ENCODE results near the gene THAP7. TPM values are rescaled to one million over a fixed set of nuclear protein-coding genes. Genes with fewer than 3 reads are reported as not detected.

The THAP7 gene
- total and polyA plus RNA-seq, 2 donors from 2014 or later: 25.5 to 44.1 TPM

DNA sequence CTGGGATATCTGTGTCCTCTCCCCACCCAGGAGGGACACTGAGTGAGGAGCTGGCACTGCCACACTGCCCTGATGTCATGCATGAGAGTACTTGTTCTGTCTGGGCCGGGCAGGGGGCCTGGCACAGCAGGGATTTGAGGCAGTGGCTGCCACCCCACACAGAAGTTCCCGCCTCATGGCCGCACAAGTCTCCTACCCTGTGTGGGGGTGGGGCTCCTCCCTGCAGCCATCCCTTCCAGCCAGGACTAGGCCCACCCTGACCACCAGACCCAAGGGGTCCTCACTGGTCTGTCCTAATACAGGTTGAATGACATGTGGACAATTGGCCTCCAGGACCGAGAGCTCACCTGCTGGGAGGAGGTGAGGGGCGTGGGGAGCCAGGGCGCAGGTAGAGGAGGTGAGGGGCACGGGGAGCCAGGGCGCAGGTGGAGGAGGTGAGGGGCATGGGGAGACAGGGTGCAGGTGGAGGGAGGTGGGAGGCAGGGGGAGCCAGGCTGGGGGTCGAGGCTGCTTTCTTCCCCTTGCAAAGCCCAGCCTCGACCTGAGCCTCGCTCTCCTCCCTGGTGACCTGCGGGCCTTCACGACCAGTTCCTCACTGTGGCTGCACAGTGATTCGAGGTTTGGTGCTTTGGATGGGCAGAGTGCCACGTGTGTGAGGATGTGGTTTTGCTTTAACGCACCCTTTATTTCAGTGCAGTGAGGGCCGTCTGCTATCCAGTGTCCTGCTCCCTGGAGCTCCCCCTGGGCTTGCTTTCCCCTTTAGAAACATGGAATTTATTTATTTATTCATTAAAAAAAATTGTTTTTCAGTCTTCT lies 12.4 kb downstream of the THAP7 start:
- peaks cover 0 to 12% (median 5%) of the 10 kb centered on the region in 3 donors for H3K36me3 ChIP-seq (ENCODE audit: control insufficient read depth in 2 of 3, insufficient read depth in 3 of 3, low read length in 3 of 3)
- intact Hi-C loops (cut with DNase I): no loop called here

DNA sequence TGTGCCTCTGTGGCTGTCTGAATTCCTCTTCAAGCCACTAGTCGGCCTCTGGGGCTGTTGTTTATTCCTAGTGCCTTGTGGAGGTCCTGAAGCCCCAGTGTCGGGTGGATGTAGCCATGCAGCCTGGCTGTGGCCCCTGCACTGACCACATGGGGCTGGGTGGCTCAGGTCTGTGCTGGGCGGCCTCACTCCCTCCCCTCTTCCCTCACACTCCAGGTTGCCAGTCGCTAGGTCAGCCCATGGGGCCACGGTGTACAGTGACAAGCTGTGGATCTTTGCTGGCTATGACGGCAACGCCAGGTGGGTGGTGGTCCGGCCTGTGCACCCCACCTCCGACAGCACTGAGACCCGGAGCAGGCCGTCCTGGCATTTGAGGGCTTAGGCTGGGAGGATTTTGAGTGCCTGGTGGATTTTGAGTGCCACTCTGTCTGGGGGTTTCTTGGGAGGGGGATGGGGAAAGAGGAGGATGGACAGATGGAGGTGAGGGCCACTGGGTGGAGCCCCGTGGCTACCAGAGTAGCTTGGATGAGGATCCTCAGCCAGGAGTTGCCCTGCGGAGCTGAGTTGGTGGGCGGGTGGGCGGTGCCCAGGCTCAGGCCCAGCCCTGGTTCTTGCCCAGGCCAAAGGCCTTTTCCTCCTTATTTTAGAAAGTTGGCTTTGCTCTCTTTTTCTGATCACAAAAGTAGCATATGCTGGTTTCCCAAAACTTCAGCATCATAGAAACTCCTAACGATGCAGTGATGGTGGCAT lies 13.2 kb downstream of the THAP7 start:
- H3K9ac ChIP-seq (ENCODE audit: low read length in 3 of 3): no peak overlapping the region
- intact Hi-C loops (cut with DNase I): no loop called here
- H3K36me3 ChIP-seq (ENCODE audit: control insufficient read depth in 2 of 3, insufficient read depth in 3 of 3, low read length in 3 of 3): peaks cover 0 to 16% (median 5%) of the 10 kb centered on the region in 3 donors
- H3K4me3 ChIP-seq (ENCODE audit: low read length in 3 of 3): no peak overlapping the region
- no peak for FAIRE-seq
- H3K4me1 ChIP-seq (ENCODE audit: control insufficient read depth in 2 of 3, insufficient read depth in 2 of 3, low read depth in 1 of 3, low read length in 3 of 3): no peaks in the 10 kb centered on the region
- H3K27me3 ChIP-seq (ENCODE audit: control insufficient read depth, insufficient read depth, low read length): no peaks in the 10 kb centered on the region
- no peak overlapping the region for H3K27ac ChIP-seq (ENCODE audit: low read depth in 2 of 2, low read length in 2 of 2)
- DNase-seq: peak in 1 of 5 donors; percentile 65
- TF ChIP-seq, protein P1, sequence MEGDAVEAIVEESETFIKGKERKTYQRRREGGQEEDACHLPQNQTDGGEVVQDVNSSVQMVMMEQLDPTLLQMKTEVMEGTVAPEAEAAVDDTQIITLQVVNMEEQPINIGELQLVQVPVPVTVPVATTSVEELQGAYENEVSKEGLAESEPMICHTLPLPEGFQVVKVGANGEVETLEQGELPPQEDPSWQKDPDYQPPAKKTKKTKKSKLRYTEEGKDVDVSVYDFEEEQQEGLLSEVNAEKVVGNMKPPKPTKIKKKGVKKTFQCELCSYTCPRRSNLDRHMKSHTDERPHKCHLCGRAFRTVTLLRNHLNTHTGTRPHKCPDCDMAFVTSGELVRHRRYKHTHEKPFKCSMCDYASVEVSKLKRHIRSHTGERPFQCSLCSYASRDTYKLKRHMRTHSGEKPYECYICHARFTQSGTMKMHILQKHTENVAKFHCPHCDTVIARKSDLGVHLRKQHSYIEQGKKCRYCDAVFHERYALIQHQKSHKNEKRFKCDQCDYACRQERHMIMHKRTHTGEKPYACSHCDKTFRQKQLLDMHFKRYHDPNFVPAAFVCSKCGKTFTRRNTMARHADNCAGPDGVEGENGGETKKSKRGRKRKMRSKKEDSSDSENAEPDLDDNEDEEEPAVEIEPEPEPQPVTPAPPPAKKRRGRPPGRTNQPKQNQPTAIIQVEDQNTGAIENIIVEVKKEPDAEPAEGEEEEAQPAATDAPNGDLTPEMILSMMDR (IDR thresholded peaks at IDR 0.05; ENCODE audit: borderline replicate concordance, extremely low read depth, insufficient read depth): no peak
- H3K9me3 ChIP-seq (ENCODE audit: control insufficient read depth in 2 of 3, insufficient read depth in 1 of 3, low read length in 3 of 3): no peaks in the 10 kb centered on the region

More for the DNA sequence above, 12.4 kb downstream of the THAP7 start:
- H3K4me3 ChIP-seq (ENCODE audit: low read length in 3 of 3): no peak overlapping the region
- FAIRE-seq (no peak), DNase-seq (peak in 1 of 5 donors; percentile 55)
- no peak overlapping the region for H3K27ac ChIP-seq (ENCODE audit: low read depth in 2 of 2, low read length in 2 of 2)
- H3K9me3 ChIP-seq (ENCODE audit: control insufficient read depth in 2 of 3, insufficient read depth in 1 of 3, low read length in 3 of 3): no peaks in the 10 kb centered on the region
- no peaks in the 10 kb centered on the region for H3K4me1 ChIP-seq (ENCODE audit: control insufficient read depth in 2 of 3, insufficient read depth in 2 of 3, low read depth in 1 of 3, low read length in 3 of 3)
- no peaks in the 10 kb centered on the region for H3K27me3 ChIP-seq (ENCODE audit: control insufficient read depth, insufficient read depth, low read length)
- TF ChIP-seq, protein P1 (IDR thresholded peaks at IDR 0.05; ENCODE audit: borderline replicate concordance, extremely low read depth, insufficient read depth): no peak
- H3K9ac ChIP-seq (ENCODE audit: low read length in 3 of 3): no peak overlapping the region

DNA sequence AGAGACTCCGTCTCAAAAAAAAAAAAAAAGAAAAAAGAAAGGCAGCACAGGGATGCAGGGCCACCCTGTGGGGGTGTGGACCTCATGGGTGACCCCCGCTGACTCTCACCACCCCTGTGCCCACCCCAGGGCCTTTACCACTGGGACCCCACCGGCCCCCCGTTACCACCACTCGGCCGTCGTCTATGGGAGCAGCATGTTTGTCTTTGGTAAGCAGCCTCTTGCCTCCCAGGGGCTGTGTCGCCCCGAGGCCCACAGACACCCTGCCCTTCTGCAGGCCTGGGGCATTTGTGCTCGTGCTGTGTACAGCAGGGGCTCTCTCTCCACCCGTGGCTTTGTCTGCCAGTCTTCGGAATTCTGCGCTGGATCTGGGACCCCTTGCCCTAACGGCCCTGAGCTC lies 14.5 kb downstream of the THAP7 start:
- peak in 1 of 5 donors; percentile 66 for DNase-seq
- Histone ChIP-seq H3K36me3 (ENCODE audit: control insufficient read depth in 2 of 3, insufficient read depth in 3 of 3, low read length in 3 of 3) (peaks cover 0 to 13% (median 3%) of the 10 kb centered on the region in 3 donors), H3K27me3 (ENCODE audit: control insufficient read depth, insufficient read depth, low read length) (no peaks in the 10 kb centered on the region), H3K9me3 (ENCODE audit: control insufficient read depth in 2 of 3, insufficient read depth in 1 of 3, low read length in 3 of 3) (no peaks in the 10 kb centered on the region), H3K4me3 (ENCODE audit: low read length in 3 of 3) (no peak overlapping the region), H3K27ac (ENCODE audit: low read depth in 2 of 2, low read length in 2 of 2) (no peak overlapping the region), H3K4me1 (ENCODE audit: control insufficient read depth in 2 of 3, insufficient read depth in 2 of 3, low read depth in 1 of 3, low read length in 3 of 3) (peaks cover 0 to 7% (median 6%) of the 10 kb centered on the region in 3 donors), H3K9ac (ENCODE audit: low read length in 3 of 3) (no peak overlapping the region)
- FAIRE-seq: no peak
- TF ChIP-seq, protein P1 (IDR thresholded peaks at IDR 0.05; ENCODE audit: borderline replicate concordance, extremely low read depth, insufficient read depth): no peak
- intact Hi-C loops (cut with DNase I): no loop called here
